GM21447 (cell line): ENCODE measurements around the gene TNPO3.

Experiments
- ATAC-seq: cut with Tn5 transposase; IDR thresholded peaks from one replicate; pipeline ENCODE4 v1.9.1; 2021; ENCODE audit not compliant: unreplicated experiment

TNPO3 gene

DNA sequence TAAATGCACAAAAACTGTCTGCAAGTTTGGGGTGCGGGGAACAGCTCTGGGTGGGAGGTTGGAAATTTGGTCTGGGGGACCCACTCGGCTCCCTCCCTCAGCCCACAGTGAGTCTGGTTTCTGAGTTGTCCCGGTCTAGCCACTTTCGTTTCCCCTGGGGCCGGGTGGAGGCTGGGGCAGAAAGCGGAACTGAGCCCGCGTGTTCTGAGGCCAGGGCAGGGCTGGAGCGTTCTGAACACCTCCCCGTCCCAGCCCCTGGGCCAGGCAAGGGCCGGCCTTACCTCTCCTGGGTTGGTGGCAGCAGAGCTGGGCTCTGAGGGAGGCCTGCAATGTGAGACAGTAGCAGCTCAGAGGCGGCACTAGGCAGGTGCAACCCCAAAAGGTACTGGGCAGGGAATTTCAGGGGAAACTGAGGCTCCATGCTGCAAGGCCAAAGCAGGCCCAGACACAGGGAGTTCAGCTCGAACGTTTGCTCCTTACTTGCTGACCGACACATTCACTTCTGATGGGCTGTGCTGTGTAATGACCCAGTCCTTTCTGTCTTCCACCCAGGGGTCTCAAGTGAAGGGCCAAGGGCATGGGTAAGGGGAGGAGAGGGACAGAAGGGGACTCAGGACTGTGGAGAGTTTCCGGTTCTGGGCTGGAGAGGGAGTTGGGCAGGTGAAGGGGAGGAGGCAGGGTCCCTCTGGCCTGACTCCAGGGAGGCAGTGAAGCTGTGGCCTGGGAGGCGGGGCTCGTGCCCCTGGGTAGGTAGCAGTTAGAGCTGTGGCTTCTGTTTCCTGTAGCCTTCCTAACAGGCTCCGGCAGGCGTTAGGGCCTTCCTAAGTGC is 114.2 kb downstream of the TNPO3 start:
- peak; percentile 50 for ATAC-seq

GRCh38 chr7:128939861-128940410 is 115.0 kb downstream of the TNPO3 start:
- ATAC-seq, result peak; percentile 22

GRCh38 chr7:128939075-128939860 is 115.6 kb downstream of the TNPO3 start:
- peak; percentile 20 for ATAC-seq

GRCh38 chr7:128938544-128939074 is 116.3 kb downstream of the TNPO3 start:
- peak; percentile 5 for ATAC-seq

DNA sequence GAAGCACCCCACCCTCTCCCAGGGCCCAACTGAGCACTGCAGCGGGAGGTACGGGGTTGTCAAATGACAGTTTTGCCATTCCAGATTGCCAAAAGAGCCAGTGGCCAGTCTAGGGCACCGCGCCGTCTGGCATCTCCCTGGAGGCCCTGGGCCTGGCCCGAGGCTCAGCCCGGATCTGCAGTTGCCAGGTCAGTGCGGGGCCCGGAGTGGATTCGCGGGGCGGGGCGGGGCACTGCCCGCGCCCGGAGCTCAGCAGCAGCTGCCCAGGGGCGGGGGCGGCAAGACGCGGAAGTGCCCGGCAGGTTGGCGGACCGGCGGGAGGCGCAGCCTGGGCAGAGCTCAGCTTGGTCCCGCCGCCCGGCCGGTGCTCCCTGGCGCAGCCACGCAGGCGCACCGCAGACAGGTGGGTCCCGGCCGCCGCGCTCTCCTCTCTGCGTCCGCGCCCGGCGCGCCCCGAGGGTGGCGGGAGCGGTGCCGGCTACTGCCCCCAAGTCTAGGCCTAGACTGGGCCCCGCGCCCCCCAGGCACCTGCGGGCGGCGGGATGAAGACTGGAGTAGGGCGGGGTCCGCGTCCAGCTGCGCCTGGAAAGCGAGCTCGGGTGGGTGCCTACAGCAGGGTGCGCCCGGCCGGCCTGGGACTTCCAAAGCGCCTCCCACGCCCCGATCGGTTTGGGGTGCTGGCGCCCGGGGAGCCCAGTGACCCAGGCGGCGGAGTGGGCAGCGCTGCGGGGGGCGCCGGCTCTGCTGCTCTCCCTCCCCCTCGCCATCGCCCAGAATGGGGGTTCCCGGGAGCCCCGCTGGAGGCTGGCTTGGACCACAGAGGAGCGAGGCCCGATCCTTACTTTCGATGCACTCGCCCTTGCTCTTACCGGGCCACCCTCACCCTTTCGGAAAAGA is 117.0 kb downstream of the TNPO3 start, which contains the start of gene IRF5:
TSS of gene IRF5 (plus strand) at position 281 of the 897 bp plus-strand sequence. CDS start 4,155 bp downstream, outside the sequence.
- no peak for ATAC-seq

DNA sequence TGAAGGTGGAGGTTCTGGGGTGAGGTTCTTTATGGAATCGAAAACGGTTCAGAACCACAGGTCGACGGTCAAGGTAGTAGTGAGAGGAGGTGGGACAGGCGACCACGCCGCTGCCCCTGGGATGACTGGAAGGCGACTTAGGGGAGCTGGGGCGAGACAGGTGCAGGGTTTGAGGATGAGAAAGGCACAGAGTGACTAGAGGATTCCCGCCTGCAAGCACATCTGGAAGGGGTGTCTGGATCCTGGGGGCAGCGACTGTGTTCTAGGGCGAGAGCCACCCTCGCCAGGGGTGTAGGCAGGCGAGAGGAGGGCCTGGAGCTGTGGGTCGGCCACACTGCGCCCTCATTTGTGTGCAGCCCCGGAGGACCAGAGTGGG is 117.7 kb downstream of the TNPO3 start:
- ATAC-seq, result no peak

- no peak for ATAC-seq
Measured at GRCh38 chr7:128936798-128937197, 118.1 kb downstream of the TNPO3 start.

- no peak for ATAC-seq
Measured at GRCh38 chr7:128935342-128935730, 119.6 kb downstream of the TNPO3 start.

GRCh38 chr7:128934361-128935341 is 120.3 kb downstream of the TNPO3 start:
- peak; percentile 28 for ATAC-seq

DNA sequence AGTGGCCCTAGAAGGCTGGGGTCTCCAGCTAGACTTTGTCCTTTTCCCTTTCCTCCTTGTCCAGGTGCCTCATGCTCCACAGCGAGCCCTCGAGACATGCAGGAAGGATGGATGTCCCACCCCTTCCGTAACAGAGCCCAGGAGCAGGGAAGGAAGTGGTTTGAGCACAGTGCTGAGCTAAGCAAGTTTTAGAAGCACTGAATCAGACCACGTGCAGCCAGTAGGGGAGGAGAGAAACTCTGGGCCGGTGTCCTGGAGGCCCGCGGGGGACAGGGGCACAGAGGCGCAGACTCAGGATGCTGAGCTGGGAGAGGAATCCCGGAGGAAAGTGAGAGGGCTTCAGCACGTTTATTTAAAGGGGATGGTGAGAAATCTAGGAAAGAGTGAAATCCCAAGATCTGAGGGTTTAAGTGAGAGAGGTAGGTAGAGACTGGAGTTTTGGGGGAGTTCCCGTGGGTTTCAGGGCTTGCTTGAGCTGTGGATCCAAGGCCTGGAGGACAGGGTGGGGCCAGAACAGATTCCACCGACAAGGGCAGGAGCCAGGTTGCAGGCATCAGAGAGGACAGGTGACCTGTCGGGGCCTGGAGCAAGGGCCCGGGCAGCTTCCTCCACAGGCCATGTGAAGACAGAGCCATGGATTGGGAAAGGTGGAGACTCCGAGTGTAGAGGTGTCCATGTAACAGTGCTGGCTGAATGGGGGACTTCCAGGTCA is 121.6 kb downstream of the TNPO3 start:
- peak; percentile 42 for ATAC-seq

DNA sequence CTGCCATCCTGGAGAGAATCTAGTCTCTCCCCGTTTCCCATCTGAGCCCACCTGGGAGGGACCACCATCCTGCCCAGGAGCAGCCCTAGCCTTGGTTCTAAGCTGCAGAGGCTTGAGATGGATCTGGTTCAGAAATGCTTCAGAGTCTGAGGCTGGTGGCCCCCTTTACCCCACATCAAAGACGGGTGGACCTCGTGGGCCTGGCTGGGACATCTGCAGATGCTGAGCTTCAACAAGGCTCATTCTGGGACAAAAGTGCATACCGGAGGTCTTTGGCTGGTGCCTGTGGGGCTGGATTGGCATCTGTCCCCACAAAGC is 122.1 kb downstream of the TNPO3 start:
- ATAC-seq, result no peak

- no peak for ATAC-seq
Measured at GRCh38 chr7:128931965-128932861, 122.7 kb downstream of the TNPO3 start.

- ATAC-seq, result no peak
Measured at GRCh38 chr7:128931190-128931798, 123.6 kb downstream of the TNPO3 start.

- ATAC-seq, result no peak
Measured at GRCh38 chr7:128928882-128929788, 125.8 kb downstream of the TNPO3 start.

- no peak for ATAC-seq
Measured at GRCh38 chr7:128928159-128928813, 126.6 kb downstream of the TNPO3 start.
